IMR-90 (cell line): ENCODE results near the gene TMC7. TPM values are rescaled to one million over a fixed set of nuclear protein-coding genes. Genes with fewer than 3 reads are reported as not detected.

ENCODE experiments used
- ATAC-seq: fragments of 200-7000 bp; cut with Tn5 transposase; 2 replicates; pipeline ENCODE4 v1.9.1; 2020; ENCODE audit warnings: low read depth, mild to moderate bottlenecking, moderate library complexity
- BruUV-seq: library from RNA; stranded (reverse); fragments of 400-500 nt; replicated peaks from 2 replicates; lab custom pipeline; 2021; lab: Mats Ljungman, UMichigan
- CTCF ChIA-PET: fragments of 300-600 bp; formaldehyde crosslinking; extraction: SDS; loops from one replicate; lab custom pipeline; 2021; ENCODE audit warnings: antibody characterized with exemption; lab: Yijun Ruan, JAX
- POLR2A ChIA-PET: fragments of 300-600 bp; sonication (Branson Sonifier 250); formaldehyde crosslinking; loops from one replicate; lab custom pipeline; 2022; ENCODE audit warnings: antibody characterized with exemption; ENCODE audit not compliant: unreplicated experiment; lab: Charles Lee
- DNase-seq: peaks from one replicate; pipeline ENCODE4 v3.0.0; 2013
- H2AFZ ChIP-seq: replicated peaks from 2 replicates; pipeline ENCODE3; 2013; ENCODE audit warnings: low read length, mild to moderate bottlenecking; ENCODE audit not compliant: poor library complexity
- H2AK5ac ChIP-seq: 2 replicates; pipeline ENCODE4 v1.6.1; 2013; ENCODE audit warnings: low read depth, low read length, inconsistent platforms
- H2AK9ac ChIP-seq: replicated peaks from 2 replicates; pipeline ENCODE3; 2013; ENCODE audit warnings: mild to moderate bottlenecking, low read depth, low read length, moderate library complexity; ENCODE audit not compliant: poor library complexity
- H2BK120ac ChIP-seq: 2 replicates; pipeline ENCODE4 v1.6.1; 2013; ENCODE audit warnings: low read depth, low read length, inconsistent platforms
- H2BK15ac ChIP-seq: 3 replicates; pipeline ENCODE4 v1.6.1; 2013; ENCODE audit warnings: low read depth, low read length, inconsistent platforms
- H2BK20ac ChIP-seq: 2 replicates; pipeline ENCODE4 v1.6.1; 2013; ENCODE audit warnings: low read depth, mild to moderate bottlenecking, inconsistent platforms, low read length, moderate library complexity
- H2BK5ac ChIP-seq: 2 replicates; pipeline ENCODE4 v1.6.1; 2013; ENCODE audit warnings: mild to moderate bottlenecking, low read depth, low read length, inconsistent platforms; ENCODE audit not compliant: poor library complexity, severe bottlenecking
- H3K14ac ChIP-seq: replicated peaks from 2 replicates; pipeline ENCODE4 v1.6.1; 2013; ENCODE audit warnings: low read depth, low read length, inconsistent platforms
- H3K18ac ChIP-seq: 2 replicates; pipeline ENCODE4 v1.6.1; 2013; ENCODE audit warnings: low read depth, low read length, control low read depth
- H3K23ac ChIP-seq: 2 replicates; pipeline ENCODE4 v1.6.1; 2013; ENCODE audit warnings: low read depth, low read length, inconsistent platforms
- H3K27ac ChIP-seq: 2 replicates; pipeline ENCODE4 v1.5.1; 2013; ENCODE audit warnings: mild to moderate bottlenecking, control low read depth, low read length; ENCODE audit not compliant: insufficient read depth
- H3K27me3 ChIP-seq: 2 replicates; pipeline ENCODE4 v1.6.1; 2013; ENCODE audit warnings: low read length; ENCODE audit not compliant: control insufficient read depth, insufficient read depth
- H3K36me3 ChIP-seq: 2 replicates; pipeline ENCODE4 v1.6.1; 2013; ENCODE audit warnings: low read length, mixed read lengths; ENCODE audit not compliant: control insufficient read depth, insufficient read depth
- H3K4ac ChIP-seq: 2 replicates; pipeline ENCODE4 v1.6.1; 2013; ENCODE audit warnings: low read depth, low read length, inconsistent platforms
- H3K4me1 ChIP-seq: 2 replicates; pipeline ENCODE4 v1.6.1; 2013; ENCODE audit warnings: low read length, mixed read lengths; ENCODE audit not compliant: control insufficient read depth, insufficient read depth
- H3K4me2 ChIP-seq: 2 replicates; pipeline ENCODE4 v1.6.1; 2013; ENCODE audit warnings: low read depth, mild to moderate bottlenecking, control low read depth, low read length, moderate library complexity
- H3K4me3 ChIP-seq: 2 replicates; pipeline ENCODE4 v1.5.1; 2013; ENCODE audit warnings: low read depth, mild to moderate bottlenecking, control low read depth, low read length, moderate library complexity; ENCODE audit not compliant: insufficient read depth
- H3K56ac ChIP-seq: 2 replicates; pipeline ENCODE4 v1.6.1; 2013; ENCODE audit warnings: low read length, inconsistent platforms; ENCODE audit not compliant: insufficient read depth; ENCODE audit errors: extremely low read depth
- H3K79me1 ChIP-seq, 2 experiments: 2 replicates each; pipeline ENCODE4 v1.6.1; 2013; ENCODE audit warnings: low read length in 2 of 2, inconsistent platforms in 1 of 2, low read depth in 1 of 2
- H3K9ac ChIP-seq: 2 replicates; pipeline ENCODE4 v1.6.1; 2013; ENCODE audit warnings: low read depth, low read length, control low read depth
- H3K9me1 ChIP-seq: 2 replicates; pipeline ENCODE4 v1.6.1; 2013; ENCODE audit warnings: low read length, inconsistent platforms; ENCODE audit not compliant: insufficient read depth
- H3K9me3 ChIP-seq: 2 replicates; pipeline ENCODE4 v1.6.1; 2013; ENCODE audit warnings: low read length; ENCODE audit not compliant: control insufficient read depth, insufficient read depth
- H4K20me1 ChIP-seq: 2 replicates; pipeline ENCODE4 v1.6.1; 2013; ENCODE audit warnings: low read length, inconsistent platforms; ENCODE audit not compliant: insufficient read depth
- H4K5ac ChIP-seq: 2 replicates; pipeline ENCODE4 v1.6.1; 2013; ENCODE audit warnings: mild to moderate bottlenecking, low read depth, low read length, control low read depth
- H4K8ac ChIP-seq, 2 experiments: 2 replicates each; pipeline ENCODE4 v1.6.1; 2013; ENCODE audit warnings: low read depth in 2 of 2, low read length in 2 of 2, control low read depth in 1 of 2, inconsistent platforms in 1 of 2
- H4K91ac ChIP-seq: 2 replicates; pipeline ENCODE4 v1.6.1; 2013; ENCODE audit warnings: low read depth, low read length, inconsistent platforms; ENCODE audit not compliant: insufficient read depth
- MAFK ChIP-seq: IDR thresholded peaks from 2 replicates; pipeline ENCODE4 v1.6.1; 2012; ENCODE audit warnings: low read depth, low read length, improper control_type of control experiment
- USF2 ChIP-seq: fragments of 150-350 bp; IDR thresholded peaks from 2 replicates; pipeline ENCODE4 v1.6.1; 2017; ENCODE audit warnings: mild to moderate bottlenecking, antibody characterized with exemption, low read length, low read depth
- WGBS, 2 experiments: methylation state at CpG; one replicate each; pipeline versions ENCODE4 v1.1.5 to v1.1.7; 2013; ENCODE audit warnings: missing lambda C conversion rate in 2 of 2; ENCODE audit not compliant: insufficient read length in 1 of 2; ENCODE audit errors: extremely low coverage in 2 of 2; 5-methylcytosine and 5-hydroxymethylcytosine counted together
- dilution Hi-C: fragments of 300-500 bp; cut with HindIII; formaldehyde crosslinking; loops from one replicate; pipeline ENCODE4 v1.14.3; 2018; ENCODE audit warnings: low sequenced_read_pairs; ENCODE audit not compliant: unreplicated experiment
- in situ Hi-C: fragments of 300-500 bp; cut with MboI; formaldehyde crosslinking; loops from 3 replicates; pipeline ENCODE4 v1.14.3; 2019; ENCODE audit warnings: low sequenced_read_pairs, inconsistent platforms, mixed read lengths
- intact Hi-C: fragments of 100-400 bp; cut with micrococcal nuclease; formaldehyde crosslinking; loops from 2 replicates; pipeline ENCODE4 v1.10.0; 2022
- polyA plus RNA-seq, 3 experiments: library from polyadenylated mRNA; depleted of rRNA; stranded (reverse); fragments of >200 nt; gene quantifications; 2 replicates each; pipeline ENCODE4 v1.2.3, GENCODE V29; 2012; ENCODE audit warnings: low replicate concordance in 1 of 3
- total RNA-seq: library from RNA; depleted of rRNA; stranded (reverse); fragments of >200 nt; gene quantifications from 2 replicates; pipeline ENCODE4 v1.2.3, GENCODE V29; 2012

The TMC7 gene
- total and polyA plus RNA-seq, 2 of the 4 experiments (the other 2 are of a cell fraction) = 0.27 to 0.36 TPM

DNA sequence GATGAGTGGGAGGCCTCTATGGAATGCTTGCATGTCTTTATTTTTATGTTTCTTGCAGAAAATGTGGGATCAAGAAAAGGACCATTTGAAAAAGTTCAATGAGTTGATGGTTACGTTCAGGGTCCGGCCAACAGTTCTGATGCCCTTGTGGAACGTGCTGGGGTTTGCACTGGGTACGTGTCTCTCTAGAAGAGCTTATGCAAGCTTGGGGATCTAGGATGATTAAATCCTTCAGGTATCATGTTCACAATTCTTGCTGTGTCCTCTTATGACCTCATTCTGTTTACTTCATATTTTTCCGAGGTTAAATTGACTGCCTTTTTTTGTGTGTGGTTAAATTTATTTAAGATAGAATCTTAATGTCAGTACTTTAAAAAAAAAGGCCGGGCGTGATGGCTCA lies 90.1 kb downstream of the TMC7 start:
- no peak overlapping the region for H4K8ac ChIP-seq
- H2AFZ ChIP-seq = no peak overlapping the region
- ChIA-PET CTCF (interaction anchor here (0.7 to 1.3 kb wide), 4 partner anchors 8 to 90 kb away, joined by 4 to 8 read pairs (median 6); partner anchors contain the start of gene TMC7), POLR2A (no interaction called here)
- no peak overlapping the region for H3K18ac ChIP-seq
- no peak overlapping the region for H2BK5ac ChIP-seq
- no peak overlapping the region for H3K4ac ChIP-seq
- H2AK5ac ChIP-seq = no peak overlapping the region
- H3K79me1 ChIP-seq = peaks cover 0 to 1% of the 10 kb centered on the region in 2 experiments; a peak in 1 of 4 replicates
- H3K4me3 ChIP-seq = no peak overlapping the region
- dilution Hi-C loops (no loop called here), intact Hi-C loops (no loop called here), in situ Hi-C loops (loop anchor here (5.0 kb wide), 1 partner anchor 92 kb away; the partner anchor contains the start of gene TMC7)
- no peak overlapping the region for H3K56ac ChIP-seq
- no peak overlapping the region for H4K91ac ChIP-seq
- WGBS, 2 experiments = 100% methylated on average over 1 of the region's 7 CpGs; no CpG with 5 or more reads in 1 of the 2 experiments
- H4K5ac ChIP-seq = no peak overlapping the region
- H3K36me3 ChIP-seq = peaks cover 12% of the 10 kb centered on the region
- no peaks in the 10 kb centered on the region for H3K27me3 ChIP-seq
- BruUV-seq = no TSS peak
- TF ChIP-seq MAFK = no peak
- no peak for TF ChIP-seq USF2
- no peaks in the 10 kb centered on the region for H3K9me3 ChIP-seq
- H3K9ac ChIP-seq = no peak overlapping the region
- no peaks in the 10 kb centered on the region for H3K9me1 ChIP-seq
- no peak overlapping the region for H2BK120ac ChIP-seq
- no peak overlapping the region for H2BK20ac ChIP-seq
- H3K27ac ChIP-seq = no peak overlapping the region
- ATAC-seq = no peak
- H3K23ac ChIP-seq = no peak overlapping the region
- H3K4me2 ChIP-seq = no peak overlapping the region
- no peaks in the 10 kb centered on the region for H4K20me1 ChIP-seq
- no peak for DNase-seq
- H3K14ac ChIP-seq = no peak overlapping the region
- no peak overlapping the region for H2BK15ac ChIP-seq
- H3K4me1 ChIP-seq = peaks cover 2% of the 10 kb centered on the region; the same call in 1 of the 2 replicates
- no peak overlapping the region for H2AK9ac ChIP-seq
